OCI-LY7 (cell line): Measurements from ENCODE around the gene GPC1. TPM values are rescaled to one million over a fixed set of nuclear protein-coding genes. Genes with fewer than 3 reads are reported as not detected.

Experiments used
- BruUV-seq: library from RNA; stranded (reverse); fragments of 400-500 nt; replicated peaks from 2 replicates; lab custom pipeline; 2021; lab: Mats Ljungman, UMichigan
- CTCF ChIA-PET: fragments of 300-600 bp; sonication (Branson Sonifier 250); formaldehyde crosslinking; loops from one replicate; lab custom pipeline; 2022; ENCODE audit warnings: antibody characterized with exemption; ENCODE audit not compliant: unreplicated experiment; lab: Charles Lee
- POLR2A ChIA-PET: fragments of 300-600 bp; sonication (Branson Sonifier 250); formaldehyde crosslinking; loops from one replicate; lab custom pipeline; 2022; ENCODE audit warnings: antibody characterized with exemption; lab: Charles Lee
- DNase-seq: peaks from one replicate; pipeline ENCODE4 v3.0.0-alpha.2; 2015; ENCODE audit warnings: low spot score
- H2AFZ ChIP-seq: fragments of 200-600 bp; sonication (generic), shearing (Covaris generic); 2 replicates; pipeline ENCODE4 v1.6.1; 2014; ENCODE audit warnings: mild to moderate bottlenecking, antibody characterized with exemption, low read length, moderate library complexity
- H3K27ac ChIP-seq: fragments of 200-600 bp; sonication (generic); 2 replicates; pipeline ENCODE4 v1.5.1; 2014; ENCODE audit warnings: mixed run types, low read depth, mild to moderate bottlenecking, moderate library complexity, low read length, inconsistent platforms; ENCODE audit not compliant: poor library complexity, severe bottlenecking
- H3K36me3 ChIP-seq: fragments of 200-600 bp; sonication (generic); 2 replicates; pipeline ENCODE4 v1.6.1; 2014; ENCODE audit warnings: mild to moderate bottlenecking, antibody characterized with exemption, low read length, moderate library complexity, mixed read lengths; ENCODE audit not compliant: insufficient read depth
- H3K4me1 ChIP-seq: fragments of 200-600 bp; sonication (generic); 2 replicates; pipeline ENCODE4 v1.5.1; 2014; ENCODE audit warnings: mild to moderate bottlenecking, low read length; ENCODE audit not compliant: insufficient read depth, poor library complexity, severe bottlenecking
- H3K4me2 ChIP-seq: fragments of 200-600 bp; sonication (generic); 2 replicates; pipeline ENCODE4 v1.6.1; 2014; ENCODE audit warnings: mild to moderate bottlenecking, low read length
- H3K4me3 ChIP-seq: fragments of 200-600 bp; sonication (generic); 2 replicates; pipeline ENCODE4 v1.5.1; 2014; ENCODE audit warnings: mild to moderate bottlenecking, low read depth, low read length; ENCODE audit not compliant: poor library complexity, severe bottlenecking
- H3K79me2 ChIP-seq: fragments of 200-600 bp; sonication (generic); 2 replicates; pipeline ENCODE4 v1.6.1; 2016; ENCODE audit warnings: low read depth, mild to moderate bottlenecking, low read length, moderate library complexity, mixed read lengths; ENCODE audit not compliant: insufficient read depth
- H3K9me2 ChIP-seq: fragments of 200-600 bp; sonication (generic); 2 replicates; pipeline ENCODE4 v1.6.1; 2016; ENCODE audit warnings: mild to moderate bottlenecking, low read length, mixed read lengths; ENCODE audit not compliant: insufficient read depth
- H3K9me3 ChIP-seq: fragments of 200-600 bp; sonication (generic); 2 replicates; pipeline ENCODE4 v1.6.1; 2014; ENCODE audit warnings: mild to moderate bottlenecking, mixed run types, low read length, mixed read lengths
- H4K20me1 ChIP-seq: fragments of 200-600 bp; sonication (generic); 2 replicates; pipeline ENCODE4 v1.6.1; 2014; ENCODE audit warnings: mild to moderate bottlenecking, antibody characterized with exemption, low read length, moderate library complexity, mixed read lengths; ENCODE audit not compliant: insufficient read depth
- EZH2phosphoT487 ChIP-seq: fragments of 200-600 bp; sonication (generic); IDR thresholded peaks from 2 replicates; pipeline ENCODE4 v1.6.1; 2018; ENCODE audit warnings: low read depth, borderline replicate concordance, mild to moderate bottlenecking, mixed run types, antibody characterized with exemption, low read length, moderate library complexity, mixed read lengths
- intact Hi-C: fragments of 100-400 bp; cut with micrococcal nuclease; formaldehyde crosslinking; loops from one replicate; pipeline ENCODE4 v1.10.0; 2022; ENCODE audit not compliant: unreplicated experiment
- total RNA-seq, 2 experiments: library from RNA; depleted of rRNA in 1 of 2; stranded (reverse); fragments of >200 nt in 1 of 2; shearing (Covaris generic) in 1 of 2; gene quantifications; 2 replicates each; pipeline ENCODE4 v1.2.3, GENCODE V29; 2014 to 2022
- TF ChIP-seq, protein P1 (sequence below): fragments of 200-600 bp; sonication (generic); conservative IDR thresholded peaks from 2 replicates; pipeline ENCODE4 v1.5.1; 2014; ENCODE audit warnings: mild to moderate bottlenecking, antibody characterized with exemption, low read length, moderate library complexity, mixed read lengths

The GPC1 gene
- total RNA-seq, 2 experiments from 2014 or later: 2.4 to 4.0 TPM

DNA sequence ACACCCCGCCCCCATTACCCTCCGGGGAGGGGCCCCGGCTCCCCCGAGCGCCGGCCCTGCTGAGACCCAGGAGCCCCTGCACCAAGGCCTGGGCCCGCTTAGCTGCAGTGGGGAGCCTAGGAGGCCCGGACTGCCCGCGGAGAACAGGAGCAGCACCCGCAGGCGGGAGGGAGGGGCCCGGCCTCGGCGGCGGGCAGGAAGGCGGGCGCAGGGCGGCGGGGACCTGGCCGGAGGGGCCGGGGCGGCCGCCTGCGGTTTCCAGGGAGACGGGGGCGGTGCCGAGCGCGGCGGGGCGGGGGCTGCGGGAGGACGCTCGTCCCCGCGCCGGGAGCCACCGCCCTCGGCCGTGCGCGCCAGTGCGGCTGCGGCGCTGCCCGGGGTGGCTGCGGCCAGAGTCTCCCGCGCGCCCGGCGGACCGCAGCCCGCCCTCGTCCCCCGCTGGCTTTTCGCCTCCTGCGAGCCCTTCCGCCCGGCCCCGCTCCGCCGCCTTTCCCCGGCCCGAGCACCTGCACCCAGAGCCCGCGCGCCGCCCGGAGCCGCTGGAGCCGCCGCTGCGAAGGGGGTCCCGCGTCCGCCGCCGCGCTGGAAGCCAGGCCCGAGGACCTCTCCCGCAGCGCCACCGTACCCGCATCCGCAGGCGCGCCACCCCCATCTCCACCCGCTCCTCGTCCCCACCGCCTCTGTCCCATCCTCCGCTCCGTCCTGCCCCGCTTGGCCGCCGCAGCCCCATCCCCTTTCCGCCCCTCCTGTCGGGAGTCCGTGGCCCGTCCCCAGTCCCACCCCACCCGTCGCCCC is 17.2 kb downstream of the GPC1 start:
- BruUV-seq: no TSS peak
- TF ChIP-seq EZH2phosphoT487: no peak
- TF ChIP-seq, protein P1, sequence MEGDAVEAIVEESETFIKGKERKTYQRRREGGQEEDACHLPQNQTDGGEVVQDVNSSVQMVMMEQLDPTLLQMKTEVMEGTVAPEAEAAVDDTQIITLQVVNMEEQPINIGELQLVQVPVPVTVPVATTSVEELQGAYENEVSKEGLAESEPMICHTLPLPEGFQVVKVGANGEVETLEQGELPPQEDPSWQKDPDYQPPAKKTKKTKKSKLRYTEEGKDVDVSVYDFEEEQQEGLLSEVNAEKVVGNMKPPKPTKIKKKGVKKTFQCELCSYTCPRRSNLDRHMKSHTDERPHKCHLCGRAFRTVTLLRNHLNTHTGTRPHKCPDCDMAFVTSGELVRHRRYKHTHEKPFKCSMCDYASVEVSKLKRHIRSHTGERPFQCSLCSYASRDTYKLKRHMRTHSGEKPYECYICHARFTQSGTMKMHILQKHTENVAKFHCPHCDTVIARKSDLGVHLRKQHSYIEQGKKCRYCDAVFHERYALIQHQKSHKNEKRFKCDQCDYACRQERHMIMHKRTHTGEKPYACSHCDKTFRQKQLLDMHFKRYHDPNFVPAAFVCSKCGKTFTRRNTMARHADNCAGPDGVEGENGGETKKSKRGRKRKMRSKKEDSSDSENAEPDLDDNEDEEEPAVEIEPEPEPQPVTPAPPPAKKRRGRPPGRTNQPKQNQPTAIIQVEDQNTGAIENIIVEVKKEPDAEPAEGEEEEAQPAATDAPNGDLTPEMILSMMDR: no peak
- POLR2A ChIA-PET: no interaction called here
- H3K36me3 ChIP-seq: no peaks in the 10 kb centered on the region
- no peaks in the 10 kb centered on the region for H3K4me1 ChIP-seq
- CTCF ChIA-PET: no interaction called here
- no peak overlapping the region; the same call in 1 of the 2 replicates for H3K4me2 ChIP-seq
- no peaks in the 10 kb centered on the region for H3K9me3 ChIP-seq
- intact Hi-C loops: no loop called here
- no peaks in the 10 kb centered on the region for H3K9me2 ChIP-seq
- no peaks in the 10 kb centered on the region for H4K20me1 ChIP-seq
- no peak overlapping the region for H2AFZ ChIP-seq
- DNase-seq: no peak
- H3K27ac ChIP-seq: no peak overlapping the region
- no peak overlapping the region for H3K4me3 ChIP-seq
- H3K79me2 ChIP-seq: no peaks in the 10 kb centered on the region

DNA sequence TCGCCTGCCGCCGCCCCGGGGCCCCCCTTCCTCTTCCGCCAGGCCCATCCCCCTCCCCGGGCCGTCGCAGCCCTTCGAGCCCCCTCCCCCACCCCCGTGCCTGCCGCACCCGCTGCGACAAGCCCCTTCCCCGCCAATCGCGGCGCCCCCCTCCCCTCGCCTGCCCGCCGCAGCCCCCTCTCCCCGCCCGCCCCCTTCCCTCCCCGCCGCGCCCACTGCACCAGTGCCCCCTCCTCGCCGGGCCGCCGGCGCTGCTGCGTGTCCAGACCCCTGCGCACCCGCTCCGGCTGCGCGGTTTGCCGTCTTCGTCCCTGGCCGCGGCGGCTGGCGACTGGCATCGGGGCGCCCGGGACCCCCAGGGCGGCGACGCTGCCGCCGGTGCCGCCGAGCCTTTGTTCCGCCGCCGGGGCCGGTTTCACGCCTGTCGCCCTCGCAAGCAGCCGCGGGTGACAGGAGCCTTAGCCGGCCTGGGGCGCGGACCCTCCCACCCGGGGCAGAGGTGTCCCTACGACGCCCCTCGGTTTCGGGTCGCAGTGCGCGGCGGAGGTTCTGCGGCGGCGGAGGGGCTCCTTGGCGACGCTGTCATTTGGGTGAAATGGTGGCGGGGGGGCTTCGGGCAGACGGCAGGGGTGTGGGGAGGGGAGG is 18.1 kb downstream of the GPC1 start:
- DNase-seq: no peak
- H3K79me2 ChIP-seq: no peaks in the 10 kb centered on the region
- no peaks in the 10 kb centered on the region for H3K36me3 ChIP-seq
- H3K9me2 ChIP-seq: no peaks in the 10 kb centered on the region
- no peaks in the 10 kb centered on the region for H3K9me3 ChIP-seq
- CTCF ChIA-PET: no interaction called here
- H2AFZ ChIP-seq: no peak overlapping the region
- no peak overlapping the region for H3K4me2 ChIP-seq
- intact Hi-C loops: no loop called here
- TF ChIP-seq EZH2phosphoT487: no peak
- TF ChIP-seq, protein P1: no peak
- POLR2A ChIA-PET: no interaction called here
- H3K4me3 ChIP-seq: no peak overlapping the region
- H4K20me1 ChIP-seq: no peaks in the 10 kb centered on the region
- no TSS peak for BruUV-seq
- no peaks in the 10 kb centered on the region for H3K4me1 ChIP-seq
- no peak overlapping the region for H3K27ac ChIP-seq
